Prostate gland (tissue), 2 donors: ENCODE results near the gene TDRD10.

Experiments used
- POLR2AphosphoS5 ChIP-seq: sonication (generic); formaldehyde crosslinking; IDR thresholded peaks from one replicate; pipeline ENCODE4 v1.6.1; 2017; ENCODE audit warnings: antibody characterized with exemption
- TF ChIP-seq, protein P1 (sequence below), 4 experiments: fragments of 200-600 bp in 2 of 4; fragments of 450-650 bp in 2 of 4; sonication (generic) in 2 of 4; IDR thresholded peaks; 1 replicate in 3 of 4; 2 replicates in 1 of 4; pipeline ENCODE4 v1.5.1; 2016 to 2019; ENCODE audit warnings: antibody characterized with exemption in 4 of 4, mild to moderate bottlenecking in 2 of 4, moderate library complexity in 2 of 4

DNA sequence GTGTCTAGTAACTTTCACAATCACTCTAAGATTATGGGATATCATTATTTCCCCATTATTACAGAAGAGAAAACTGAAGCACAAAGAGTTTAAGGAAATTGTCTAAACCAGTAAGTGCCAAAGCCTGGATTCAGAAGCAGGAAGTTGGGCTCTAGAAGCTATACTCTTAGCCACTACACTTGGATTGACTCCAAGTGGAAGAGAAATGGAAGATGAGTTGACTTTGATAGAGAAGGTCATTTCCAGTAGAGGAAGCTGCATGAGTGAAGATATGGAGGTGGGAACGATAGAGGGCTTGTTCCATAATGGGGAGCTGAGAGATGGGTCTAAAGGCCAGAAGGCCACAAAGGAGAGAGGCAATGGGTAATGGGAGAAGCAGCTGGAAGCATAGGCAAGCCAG lies 11.7 kb upstream of the TDRD10 start:
- TF ChIP-seq, protein P1, sequence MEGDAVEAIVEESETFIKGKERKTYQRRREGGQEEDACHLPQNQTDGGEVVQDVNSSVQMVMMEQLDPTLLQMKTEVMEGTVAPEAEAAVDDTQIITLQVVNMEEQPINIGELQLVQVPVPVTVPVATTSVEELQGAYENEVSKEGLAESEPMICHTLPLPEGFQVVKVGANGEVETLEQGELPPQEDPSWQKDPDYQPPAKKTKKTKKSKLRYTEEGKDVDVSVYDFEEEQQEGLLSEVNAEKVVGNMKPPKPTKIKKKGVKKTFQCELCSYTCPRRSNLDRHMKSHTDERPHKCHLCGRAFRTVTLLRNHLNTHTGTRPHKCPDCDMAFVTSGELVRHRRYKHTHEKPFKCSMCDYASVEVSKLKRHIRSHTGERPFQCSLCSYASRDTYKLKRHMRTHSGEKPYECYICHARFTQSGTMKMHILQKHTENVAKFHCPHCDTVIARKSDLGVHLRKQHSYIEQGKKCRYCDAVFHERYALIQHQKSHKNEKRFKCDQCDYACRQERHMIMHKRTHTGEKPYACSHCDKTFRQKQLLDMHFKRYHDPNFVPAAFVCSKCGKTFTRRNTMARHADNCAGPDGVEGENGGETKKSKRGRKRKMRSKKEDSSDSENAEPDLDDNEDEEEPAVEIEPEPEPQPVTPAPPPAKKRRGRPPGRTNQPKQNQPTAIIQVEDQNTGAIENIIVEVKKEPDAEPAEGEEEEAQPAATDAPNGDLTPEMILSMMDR (IDR thresholded peaks at IDR 0.05), result no peak
- TF ChIP-seq POLR2AphosphoS5, result no peak
